Erythroblast (primary cell): ENCODE measurements around the gene COL25A1.

ENCODE experiments used
- GATA1 ChIP-seq: IDR thresholded peaks from 2 replicates; pipeline ENCODE4 v1.6.1; 2011; ENCODE audit warnings: low read depth, mild to moderate bottlenecking, control low read depth, low read length, moderate library complexity
- POLR2A ChIP-seq: IDR thresholded peaks from 2 replicates; pipeline ENCODE4 v1.6.1; 2011; ENCODE audit warnings: mild to moderate bottlenecking, low read length

DNA sequence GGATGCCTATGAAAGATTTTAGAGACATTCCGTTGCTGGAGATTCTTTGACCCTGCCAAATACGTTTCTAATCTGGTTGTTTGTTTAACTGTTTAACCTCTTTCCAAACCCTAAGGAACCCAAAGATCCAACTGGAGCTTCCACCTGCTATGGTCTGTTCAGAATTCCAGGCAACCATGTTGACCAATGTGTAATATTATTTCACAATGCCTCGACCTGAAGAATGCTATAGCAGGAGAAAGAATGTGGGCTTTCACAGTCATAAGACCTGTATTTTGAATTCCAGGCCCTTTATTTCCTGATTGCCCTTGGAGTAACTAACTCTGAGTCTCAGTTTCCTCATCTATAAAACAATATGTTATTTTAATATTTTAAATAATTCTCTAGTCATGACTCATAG, 90.8 kb downstream of the COL25A1 start:
- TF ChIP-seq POLR2A (no peak), GATA1 (no peak)
